Hematopoietic multipotent progenitor cell treated with erythropoietin and hydrocortisone succinate and interleukin-3 and kit ligand, for 17 days (in vitro differentiated cells): ENCODE measurements around the gene KLF8.
"Not testable (repeated sequence)": the region's sequence is repeated elsewhere in the genome, so short reads cannot be mapped to it uniquely, and the experiment has no call there.

Source experiments
- DNase-seq: peaks from one replicate; pipeline ENCODE4 v3.0.0-alpha.2; 2015; ENCODE audit warnings: low spot score

Gene KLF8

GRCh38 chrX:56232221-56233082 lies at the start of gene KLF8:
Gene KLF8, plus strand, starts transcription at chrX:56232356. Its CDS starts 979 bp downstream, at chrX:56233335.
- DNase-seq, result peak; percentile 12

DNA sequence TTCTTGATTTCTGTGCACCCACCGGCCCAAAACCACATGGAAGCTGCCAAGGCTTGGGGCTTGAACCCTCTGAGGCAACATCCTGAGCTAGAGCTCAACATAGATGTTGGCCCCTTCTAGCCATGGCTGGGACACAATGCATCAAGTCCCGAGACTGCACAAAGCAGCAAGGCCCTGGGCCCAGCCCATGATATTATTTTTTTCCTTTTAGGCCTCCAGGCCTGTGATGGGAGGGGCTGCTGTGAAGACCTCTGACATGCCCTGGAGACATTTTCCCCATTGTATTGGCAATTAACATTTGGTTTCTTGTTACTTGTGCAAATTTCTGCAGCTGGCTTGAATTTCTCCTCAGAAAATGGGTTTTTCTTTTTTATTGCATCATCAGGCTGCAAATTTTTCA lies 25.2 kb upstream of the KLF8 start:
- DNase-seq, result not testable (repeated sequence)

DNA sequence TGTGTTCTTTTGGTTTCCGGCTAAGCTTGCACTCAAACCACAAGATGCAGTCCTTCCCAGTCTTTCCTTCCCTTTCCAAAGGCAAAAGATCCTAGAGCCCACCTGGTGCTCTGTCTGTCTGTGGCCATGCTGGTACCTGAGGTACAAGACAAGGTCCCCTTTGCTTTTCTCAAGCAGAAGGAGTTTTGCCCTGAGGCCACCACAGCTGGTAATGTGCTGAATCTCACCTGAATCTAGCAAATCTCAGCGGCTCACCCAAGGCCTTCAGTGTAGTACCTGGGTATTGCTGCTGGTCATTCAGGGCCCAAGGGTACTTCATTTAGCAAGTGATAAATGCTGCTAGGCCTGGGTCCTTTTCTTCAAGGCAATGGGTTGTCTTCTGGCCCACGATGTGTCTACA lies 20.5 kb upstream of the KLF8 start:
- no peak for DNase-seq

GRCh38 chrX:56216332-56216731 lies 15.8 kb upstream of the KLF8 start:
- DNase-seq, result no peak

- no peak for DNase-seq
Measured at GRCh38 chrX:56219700-56220099, 12.5 kb upstream of the KLF8 start.

DNA sequence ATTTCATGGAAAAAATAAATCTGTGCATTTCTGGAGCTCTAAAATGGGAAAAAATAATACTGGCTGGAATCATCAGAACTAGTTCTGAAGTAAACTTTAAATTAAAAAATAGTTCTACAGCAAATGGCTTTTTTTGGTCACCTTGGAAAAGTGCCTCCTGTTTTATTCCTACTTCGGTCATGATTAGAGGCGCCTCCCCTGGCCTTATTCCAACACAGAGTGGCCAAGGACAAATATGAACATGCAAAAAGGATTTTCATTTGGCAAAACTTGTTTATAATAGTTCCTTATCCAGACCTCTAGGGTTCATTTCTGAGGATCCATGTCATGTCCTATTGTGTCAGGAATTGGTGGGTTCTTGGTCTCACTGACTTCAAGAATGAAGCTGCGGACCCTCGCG lies 11.1 kb upstream of the KLF8 start:
- DNase-seq, result no peak

- DNase-seq, result no peak
Measured at GRCh38 chrX:56222473-56223000, 9.6 kb upstream of the KLF8 start.

- no peak for DNase-seq
Measured at GRCh38 chrX:56226980-56227379, 5.2 kb upstream of the KLF8 start.

DNA sequence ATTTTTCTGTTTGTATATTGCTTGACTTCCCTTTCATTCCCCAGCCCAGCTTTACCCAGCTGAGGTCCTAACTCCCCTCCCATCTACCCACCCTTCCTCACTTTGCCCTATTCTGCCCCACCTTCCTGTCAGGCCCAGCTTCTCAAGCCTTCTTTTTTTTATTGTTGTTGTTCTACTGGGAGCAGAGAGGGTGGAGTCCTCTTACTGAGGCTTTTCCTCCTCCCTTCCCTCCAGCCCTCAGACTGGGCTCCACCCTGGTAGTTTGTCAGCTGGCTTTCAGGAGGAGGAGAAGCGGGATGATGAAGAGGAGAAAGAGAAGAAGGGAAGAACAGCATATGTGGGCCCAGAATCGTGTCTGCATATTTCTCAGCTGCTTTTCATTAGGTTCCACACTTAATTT lies 3.2 kb upstream of the KLF8 start:
- DNase-seq, result no peak

DNA sequence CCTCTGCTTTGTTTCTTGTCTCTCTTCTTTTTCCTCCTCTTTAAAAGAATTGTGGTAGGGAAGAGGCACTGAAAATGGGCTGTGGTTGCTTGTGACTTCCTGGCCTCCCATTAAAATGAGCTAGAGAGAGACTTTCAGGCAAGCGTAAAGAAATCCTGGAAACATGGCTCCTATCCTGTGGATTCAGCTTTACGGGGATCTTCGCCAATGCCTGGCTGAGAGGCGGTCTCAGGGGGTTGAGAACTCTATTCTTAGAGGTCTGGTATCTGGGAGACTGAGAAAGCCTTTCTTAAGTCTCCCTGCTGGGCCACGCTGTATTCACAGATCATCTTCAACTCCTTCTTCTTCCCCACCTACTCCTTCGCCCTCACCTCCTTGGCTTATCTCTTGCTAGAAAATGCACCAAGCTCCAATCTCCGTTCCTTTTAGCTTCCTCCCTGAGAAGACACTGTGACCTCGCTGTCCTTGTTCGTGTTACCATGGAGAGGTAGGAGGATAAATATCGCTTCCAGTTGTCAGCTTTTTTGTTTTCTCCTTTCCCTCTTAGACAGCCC lies 542 bp upstream of the KLF8 start:
- DNase-seq, result no peak

DNA sequence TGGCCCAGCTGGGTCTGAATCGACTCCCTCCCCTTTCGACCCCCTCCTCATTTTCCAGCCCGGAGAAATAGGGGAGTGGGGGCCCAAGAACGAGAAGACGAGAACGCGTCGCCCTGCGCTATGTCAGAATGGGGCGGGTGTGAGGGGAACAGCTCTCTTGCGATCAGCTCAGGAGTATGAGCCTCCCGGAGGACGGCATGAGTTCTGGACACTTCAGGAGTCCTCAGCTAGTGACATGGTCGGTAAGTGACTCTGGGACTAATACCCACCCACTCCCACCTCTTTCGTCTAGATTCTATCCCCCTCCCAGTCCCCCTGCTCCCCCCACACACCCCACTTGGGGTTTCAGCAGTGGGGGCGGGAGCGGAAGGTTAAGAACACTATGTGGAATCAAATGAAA lies 944 bp downstream of the KLF8 start:
- no peak for DNase-seq

GRCh38 chrX:56233682-56234081 lies 1.5 kb downstream of the KLF8 start:
- DNase-seq, result no peak

GRCh38 chrX:56248492-56248891 lies 16.3 kb downstream of the KLF8 start:
- peak; percentile 9 for DNase-seq

DNA sequence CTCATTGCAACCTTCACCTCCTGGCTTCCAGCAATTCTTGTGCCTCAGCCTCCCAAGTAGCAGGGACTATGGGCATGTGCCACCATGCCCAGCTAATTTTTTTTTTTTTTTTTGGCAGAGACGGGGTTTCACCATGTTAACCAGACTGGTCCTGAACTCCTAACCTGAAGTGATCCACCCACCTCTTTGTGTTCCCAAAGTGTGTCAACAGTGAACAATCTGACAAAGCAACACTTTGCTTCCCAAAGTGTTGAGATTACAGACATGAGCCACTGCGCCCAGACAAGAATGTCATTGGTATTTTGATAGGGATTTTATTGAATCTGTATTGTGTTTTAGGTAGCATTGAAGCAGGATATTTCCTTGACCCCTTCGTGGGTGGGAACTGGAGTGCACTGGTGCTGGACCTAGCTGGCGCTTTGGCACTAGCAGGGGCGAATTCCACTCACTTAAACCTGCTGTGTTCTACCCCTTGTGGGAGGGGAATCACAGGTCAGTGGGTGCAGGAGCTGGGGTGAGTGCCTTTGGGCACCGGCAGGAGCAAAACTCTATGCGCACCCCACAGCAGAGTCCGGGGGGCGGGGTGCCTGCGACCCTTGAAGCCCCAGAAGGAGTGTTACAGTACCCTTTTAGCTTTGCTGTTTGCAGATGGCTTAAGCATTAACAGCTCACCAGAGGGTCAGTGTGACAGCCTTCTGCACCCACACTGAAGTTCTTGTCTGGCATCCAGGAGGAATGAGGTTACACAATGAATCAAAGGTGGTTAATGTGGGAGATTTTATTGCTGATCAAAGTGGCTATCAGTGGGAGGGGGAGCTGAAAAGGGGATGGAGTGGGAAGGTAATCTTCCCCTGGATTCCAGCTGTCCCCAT lies 21.9 kb downstream of the KLF8 start:
- DNase-seq, result no peak

- DNase-seq, result no peak
Measured at GRCh38 chrX:56268888-56269287, 36.7 kb downstream of the KLF8 start.

- DNase-seq, result no peak
Measured at GRCh38 chrX:56278692-56279091, 46.5 kb downstream of the KLF8 start.

- no peak for DNase-seq
Measured at GRCh38 chrX:56279863-56280262, 47.7 kb downstream of the KLF8 start.

- no peak for DNase-seq
Measured at GRCh38 chrX:56281789-56282188, 49.6 kb downstream of the KLF8 start.

GRCh38 chrX:56284269-56284668 lies 52.1 kb downstream of the KLF8 start:
- no peak for DNase-seq

DNA sequence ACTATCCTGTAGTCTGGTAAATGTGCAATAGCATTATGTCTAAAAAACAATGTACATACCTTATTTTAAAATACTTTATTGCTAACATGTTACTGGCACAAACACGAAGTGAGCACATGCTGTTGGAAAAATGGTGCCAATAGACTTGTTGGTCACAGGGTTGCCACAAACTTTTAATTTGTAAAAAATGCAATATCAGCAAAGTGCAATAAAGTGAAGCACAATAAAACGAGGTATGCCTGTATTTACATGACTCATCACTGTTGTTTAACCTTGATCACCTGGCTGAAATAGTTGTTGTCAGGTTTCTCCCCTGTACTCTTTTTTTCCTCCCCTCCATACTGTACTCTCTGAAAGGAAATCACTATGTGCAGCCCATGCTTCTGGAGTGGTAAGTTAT lies 56.5 kb downstream of the KLF8 start:
- no peak for DNase-seq

DNA sequence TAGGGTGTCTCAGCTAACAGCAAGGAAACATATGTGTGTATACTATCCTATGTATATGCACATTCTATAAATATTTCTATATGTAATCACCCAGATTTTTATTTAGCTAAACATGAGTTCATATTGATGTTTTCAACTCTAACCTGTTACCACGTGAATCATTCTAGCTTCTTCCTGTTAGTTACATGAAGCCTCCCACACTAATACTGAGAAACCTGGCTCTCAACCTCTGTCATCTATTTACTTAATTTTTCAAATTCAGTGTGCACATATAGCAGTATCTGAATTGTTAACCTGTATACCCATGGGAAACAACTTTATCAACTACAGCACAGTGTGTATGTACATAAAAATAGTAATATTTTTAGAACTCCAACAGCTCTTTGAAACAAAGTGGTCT lies 57.3 kb downstream of the KLF8 start:
- DNase-seq, result no peak

- no peak for DNase-seq
Measured at GRCh38 chrX:56308726-56309125, 76.6 kb downstream of the KLF8 start.

DNA sequence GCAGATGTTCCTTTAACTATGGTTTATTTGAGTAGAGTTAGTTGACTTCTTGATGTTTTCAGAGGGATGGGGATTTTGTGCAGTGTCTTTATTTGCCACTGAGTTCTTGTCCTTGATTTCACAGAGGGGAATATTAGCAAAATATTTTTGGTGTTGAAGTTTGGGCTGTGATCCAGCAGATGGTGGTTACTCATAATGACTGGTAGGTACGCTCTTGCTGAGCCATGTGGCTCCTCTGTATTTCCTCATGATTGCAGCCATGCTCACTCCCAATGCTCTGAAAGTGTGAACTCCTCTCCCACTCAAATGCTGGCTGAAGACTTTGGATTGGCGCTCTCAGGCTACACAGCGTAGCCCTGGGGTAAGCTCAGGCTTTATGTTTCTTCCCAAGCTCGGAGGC lies 77.7 kb downstream of the KLF8 start:
- DNase-seq, result no peak
